ENCODE data around the gene TMEM263. TPM values are rescaled to one million over a fixed set of nuclear protein-coding genes. Genes with fewer than 3 reads are reported as not detected.
A peak's percentile ranks its signal among the peaks of the same experiment; 100 is the strongest.

TMEM263 gene
- total and polyA plus RNA-seq, 9 of the 15 experiments (the other 6 are each of a cell fraction or from before 2014, with no cell fraction given), result 12.6 to 36.7 (median 24.4) TPM

DNA sequence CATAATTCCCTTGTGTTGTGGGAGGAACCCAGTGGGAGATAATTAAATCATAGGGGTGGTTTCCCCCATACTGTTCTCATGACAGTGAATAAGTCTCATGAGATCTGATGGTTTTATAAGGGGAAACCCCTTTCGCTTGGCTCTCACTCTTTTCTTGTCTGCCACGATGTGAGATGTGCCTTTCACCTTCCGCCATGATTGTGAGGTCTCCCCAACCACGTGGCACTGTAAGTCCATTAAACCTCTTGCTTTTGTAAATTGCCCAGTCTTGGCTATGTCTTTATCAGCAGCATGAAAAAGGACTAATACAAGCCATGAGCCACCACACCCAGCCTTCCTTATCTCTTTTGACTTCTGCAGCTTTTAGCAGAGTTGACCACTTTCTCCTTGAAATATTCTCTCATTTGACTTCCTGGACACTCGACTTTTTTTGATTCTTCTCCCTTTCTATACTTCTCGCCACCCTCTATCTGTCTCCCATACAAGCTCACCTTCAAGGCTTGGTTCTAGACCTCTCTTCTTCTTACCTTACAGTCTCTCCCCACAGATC lies 29.0 kb downstream of the TMEM263 start (continued):
- no peak for TF ChIP-seq GTF2B (IDR thresholded peaks at IDR 0.05; ENCODE audit: extremely low read depth, insufficient read length)
- 0 out of 2 replicates have a peak, but pooled peaks have one; percentile 52 for TF ChIP-seq ZSCAN29 (IDR thresholded peaks at IDR 0.05)
- TF ChIP-seq PTRF (tag; IDR thresholded peaks at IDR 0.05), result no peak
- TF ChIP-seq HCFC1 (IDR thresholded peaks at IDR 0.05; ENCODE audit: low read depth, low read length), result peak; percentile 39; the same call in 1 of the 2 replicates
- TF ChIP-seq HDGF (IDR thresholded peaks at IDR 0.05), result no peak
- TF ChIP-seq NCOA4 (IDR thresholded peaks at IDR 0.05; ENCODE audit: partially characterized antibody), result no peak
- TF ChIP-seq YY1 (IDR thresholded peaks at IDR 0.05; ENCODE audit: borderline replicate concordance in 1 of 3, control insufficient read depth in 1 of 3, extremely low read depth in 1 of 3, insufficient read depth in 3 of 3, insufficient read length in 1 of 3, insufficient replicate concordance in 2 of 3, low read depth in 1 of 3, low read length in 2 of 3), result peak; percentile 18 to 88 (median 20)
- no peak for TF ChIP-seq RHOXF2B (CRISPR knock-in tag; conservative IDR thresholded peaks at IDR 0.05)
- TF ChIP-seq DLX4 (CRISPR knock-in tag; IDR thresholded peaks at IDR 0.05), result no peak
- TF ChIP-seq E2F3 (CRISPR knock-in tag; IDR thresholded peaks at IDR 0.05), result 0 out of 2 replicates have a peak, but pooled peaks have one; percentile 33
- peak; percentile 20; the same call in 1 of the 2 replicates for TF ChIP-seq ZEB2 (IDR thresholded peaks at IDR 0.05)
- no peak for TF ChIP-seq ZNF274 (IDR thresholded peaks at IDR 0.05; ENCODE audit: borderline replicate concordance, low read depth, low read length)
- peak; percentile 48 for TF ChIP-seq FOXM1 (IDR thresholded peaks at IDR 0.05; ENCODE audit: low read depth)
- TF ChIP-seq FOXM1 (CRISPR knock-in tag; IDR thresholded peaks at IDR 0.05; ENCODE audit: low read depth), result no peak
- no peak for TF ChIP-seq TAF9B (IDR thresholded peaks at IDR 0.05; ENCODE audit: partially characterized antibody)
- peak; percentile 93 for TF ChIP-seq NBN (IDR thresholded peaks at IDR 0.05; ENCODE audit: low read depth)
- TF ChIP-seq ZFPM2 (CRISPR knock-in tag; IDR thresholded peaks at IDR 0.05), result no peak
- TF ChIP-seq ZNF318 (IDR thresholded peaks at IDR 0.05; ENCODE audit: borderline replicate concordance in 1 of 2, low read depth in 1 of 2), result 0 out of 4 replicates have a peak, but pooled peaks of 1 of the 2 experiments have one; percentile 34
- TF ChIP-seq TRIM24 (IDR thresholded peaks at IDR 0.05), result peak; percentile 58 to 81; a peak in 3 of 4 replicates
- TF ChIP-seq, protein P1, sequence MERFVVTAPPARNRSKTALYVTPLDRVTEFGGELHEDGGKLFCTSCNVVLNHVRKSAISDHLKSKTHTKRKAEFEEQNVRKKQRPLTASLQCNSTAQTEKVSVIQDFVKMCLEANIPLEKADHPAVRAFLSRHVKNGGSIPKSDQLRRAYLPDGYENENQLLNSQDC (CRISPR knock-in tag; IDR thresholded peaks at IDR 0.05), result no peak
